IPS DF 6.9 (cell line): ENCODE data around the gene NOX1.

Experiments
- DNase-seq: peaks from one replicate; pipeline ENCODE4 v3.0.0-alpha.2; 2013; ENCODE audit warnings: low read depth, low spot score
- H3K27ac ChIP-seq: one replicate; pipeline ENCODE4 v1.5.1; 2013; ENCODE audit warnings: low read length, control low read depth
- H3K27me3 ChIP-seq: 2 replicates; pipeline ENCODE4 v1.6.1; 2013; ENCODE audit warnings: mild to moderate bottlenecking, low read length; ENCODE audit not compliant: control insufficient read depth, insufficient read depth
- H3K36me3 ChIP-seq: 2 replicates; pipeline ENCODE4 v1.6.1; 2013; ENCODE audit warnings: low read length; ENCODE audit not compliant: control insufficient read depth, insufficient read depth
- H3K4me1 ChIP-seq: 2 replicates; pipeline ENCODE4 v1.6.1; 2013; ENCODE audit warnings: low read length; ENCODE audit not compliant: control insufficient read depth, insufficient read depth
- H3K4me3 ChIP-seq: 2 replicates; pipeline ENCODE4 v1.5.1; 2013; ENCODE audit warnings: mild to moderate bottlenecking, low read length
- H3K9me3 ChIP-seq: 2 replicates; pipeline ENCODE4 v1.6.1; 2013; ENCODE audit warnings: low read length, inconsistent platforms; ENCODE audit not compliant: control insufficient read depth, insufficient read depth
- WGBS: extraction: QIAGEN DNeasy Blood & Tissue Kit; methylation state at CpG from one replicate; pipeline ENCODE4 v1.1.7; 2013; ENCODE audit warnings: mixed read lengths, missing lambda C conversion rate; ENCODE audit not compliant: insufficient read length, insufficient coverage; 5-methylcytosine and 5-hydroxymethylcytosine counted together

NOX1 gene

DNA sequence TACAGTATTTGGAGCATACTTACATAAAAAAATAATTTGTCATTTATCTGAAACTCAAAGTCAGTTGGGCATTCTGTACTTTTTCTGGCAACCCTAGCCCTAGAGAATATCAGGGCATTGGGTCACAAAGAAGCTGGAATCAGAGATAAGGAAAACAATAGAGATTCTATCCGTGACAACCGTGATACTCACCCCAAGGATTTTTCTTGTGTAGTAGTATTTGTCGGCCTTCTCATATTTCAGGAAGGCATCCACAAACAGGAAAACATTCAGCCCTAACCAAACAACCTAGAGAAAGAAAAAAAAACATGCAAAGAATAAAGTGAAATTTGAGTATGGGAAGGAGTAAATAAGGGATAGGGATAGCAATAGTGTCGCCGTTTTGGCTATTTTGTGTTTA, 3.6 kb downstream of the NOX1 start:
- Histone ChIP-seq H3K36me3 (no peaks in the 10 kb centered on the region), H3K9me3 (no peaks in the 10 kb centered on the region), H3K27me3 (no peaks in the 10 kb centered on the region), H3K27ac (no peak overlapping the region), H3K4me1 (no peaks in the 10 kb centered on the region), H3K4me3 (no peak overlapping the region)
- DNase-seq = no peak
- WGBS = 100% methylated on average over 2 of the region's 5 CpGs

DNA sequence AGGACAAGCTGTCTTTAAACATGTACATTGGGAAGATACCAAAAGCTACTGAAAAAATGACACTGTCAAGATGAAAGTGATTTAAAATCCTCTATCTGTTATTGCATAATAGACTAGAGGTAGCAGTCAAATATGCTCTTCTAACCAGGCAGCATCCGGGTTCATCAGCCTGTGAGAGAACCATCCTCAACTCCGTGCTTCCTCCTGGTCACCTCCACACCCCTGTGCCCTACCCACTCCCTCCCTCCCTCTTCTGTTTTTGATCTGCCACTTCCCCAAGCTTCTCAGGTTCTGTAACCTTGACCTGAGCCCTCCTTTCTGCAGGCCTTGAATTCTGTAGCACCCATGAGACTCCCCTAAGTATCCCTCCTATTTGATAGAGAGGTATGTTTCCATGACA, 5.9 kb downstream of the NOX1 start:
- DNase-seq = no peak
- no peaks in the 10 kb centered on the region for H3K4me1 ChIP-seq

DNA sequence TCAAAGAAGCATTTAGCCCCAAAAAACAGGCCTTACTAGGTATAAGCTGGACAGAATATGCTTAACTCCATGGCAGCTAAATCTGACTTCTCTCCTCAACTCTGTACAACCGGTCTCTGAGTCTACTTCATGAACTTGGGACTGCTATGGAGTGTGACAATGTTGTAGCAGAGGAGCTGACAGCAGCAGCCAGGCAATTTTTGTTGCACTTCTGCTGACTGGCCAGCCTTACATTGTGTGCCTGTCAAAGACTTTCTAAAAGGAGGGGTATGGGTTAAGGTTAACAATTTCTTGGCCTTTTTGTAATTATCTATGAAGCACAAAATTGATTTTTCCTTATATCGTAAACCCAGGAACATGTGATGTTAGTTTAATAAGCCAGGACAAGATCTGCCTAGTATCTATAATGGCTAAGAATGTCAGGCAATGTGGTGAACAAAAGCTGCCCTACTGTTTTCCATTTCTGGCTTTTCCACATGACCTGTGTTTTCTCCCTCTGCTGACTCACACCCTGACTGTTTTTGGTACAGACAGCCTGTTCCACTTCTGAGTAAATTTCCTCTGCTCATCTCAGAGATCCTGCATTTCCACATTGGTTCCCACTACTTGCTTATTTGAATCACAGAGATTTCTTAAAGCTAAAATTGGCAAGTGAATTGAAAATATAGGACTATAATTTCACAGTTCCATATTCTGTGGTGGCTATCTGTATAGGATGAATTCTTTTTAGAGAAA, 9.3 kb downstream of the NOX1 start:
- WGBS = no CpG with 5 or more reads among the region's 2 CpGs

More for the DNA sequence above, 5.9 kb downstream of the NOX1 start:
- Histone ChIP-seq H3K36me3 (no peaks in the 10 kb centered on the region), H3K27ac (no peak overlapping the region), H3K9me3 (no peaks in the 10 kb centered on the region), H3K27me3 (no peaks in the 10 kb centered on the region), H3K4me3 (no peak overlapping the region)
- no CpG with 5 or more reads among the region's 2 CpGs for WGBS

DNA sequence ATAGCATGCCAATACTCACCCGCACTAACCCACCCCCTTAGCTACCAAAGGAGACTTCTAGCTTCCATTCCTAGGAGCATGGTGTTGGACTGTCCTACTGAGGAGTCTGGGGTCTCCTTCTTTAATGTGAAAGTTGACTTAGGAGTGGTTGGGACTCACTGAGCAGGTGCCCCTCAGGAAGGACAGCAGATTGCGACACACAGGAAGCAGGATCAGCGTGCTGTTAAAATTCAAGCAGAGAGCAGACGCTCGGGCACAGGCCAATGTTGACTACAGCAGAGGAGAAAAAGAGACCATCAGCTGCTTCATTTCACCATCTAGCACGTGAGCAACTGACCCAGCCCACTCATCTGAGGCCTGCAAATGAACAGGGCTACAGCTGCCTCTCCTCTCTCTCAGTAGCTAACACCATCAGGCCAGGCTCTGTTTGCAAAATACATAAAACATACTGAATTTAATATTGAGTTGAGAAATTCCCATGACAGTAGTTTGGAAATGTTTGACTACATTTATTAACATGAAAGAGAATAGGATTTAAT, 10.8 kb downstream of the NOX1 start:
- no CpG with 5 or more reads among the region's 6 CpGs for WGBS
- no peak for DNase-seq

More for the DNA sequence above, 9.3 kb downstream of the NOX1 start:
- no peak for DNase-seq
- Histone ChIP-seq H3K9me3 (no peaks in the 10 kb centered on the region), H3K4me3 (no peak overlapping the region), H3K4me1 (no peaks in the 10 kb centered on the region), H3K27ac (no peak overlapping the region), H3K27me3 (no peaks in the 10 kb centered on the region), H3K36me3 (no peaks in the 10 kb centered on the region)

GRCh38 chrX:100852810-100853209, 21.3 kb downstream of the NOX1 start:
- Histone ChIP-seq H3K4me3 (no peak overlapping the region), H3K36me3 (no peaks in the 10 kb centered on the region), H3K27ac (no peak overlapping the region), H3K27me3 (no peaks in the 10 kb centered on the region), H3K9me3 (no peaks in the 10 kb centered on the region), H3K4me1 (no peaks in the 10 kb centered on the region)
- WGBS = no CpG with 5 or more reads among the region's 2 CpGs
- no peak for DNase-seq

More for the DNA sequence above, 10.8 kb downstream of the NOX1 start:
- Histone ChIP-seq H3K36me3 (no peaks in the 10 kb centered on the region), H3K27ac (no peak overlapping the region), H3K9me3 (no peaks in the 10 kb centered on the region), H3K27me3 (no peaks in the 10 kb centered on the region), H3K4me1 (no peaks in the 10 kb centered on the region), H3K4me3 (no peak overlapping the region)

DNA sequence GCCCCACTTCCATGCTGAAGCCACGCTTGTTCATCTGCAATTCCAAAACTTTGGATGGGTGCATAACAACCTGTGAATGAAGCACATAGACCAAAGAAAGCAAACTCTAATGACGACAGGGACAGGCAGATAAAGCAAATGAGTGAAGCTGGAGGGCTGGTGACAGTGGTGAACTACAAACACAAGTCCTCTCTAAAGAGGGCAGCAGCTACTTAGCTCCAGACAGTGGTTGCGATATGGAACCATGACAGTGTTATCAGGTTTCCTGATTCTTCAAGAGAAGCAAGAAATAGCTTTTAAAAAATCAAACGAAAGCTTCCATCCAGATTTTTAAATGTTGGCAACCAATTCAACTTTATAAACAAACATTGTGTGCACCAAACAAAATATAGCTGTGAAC, 23.8 kb downstream of the NOX1 start:
- no peak overlapping the region for H3K27ac ChIP-seq
- no CpG with 5 or more reads among the region's 4 CpGs for WGBS
- H3K27me3 ChIP-seq = no peaks in the 10 kb centered on the region
- no peaks in the 10 kb centered on the region for H3K4me1 ChIP-seq
- H3K4me3 ChIP-seq = no peak overlapping the region
- H3K9me3 ChIP-seq = no peaks in the 10 kb centered on the region
- no peak for DNase-seq
- H3K36me3 ChIP-seq = no peaks in the 10 kb centered on the region

- peaks cover 5% of the 10 kb centered on the region; the same call in 1 of the 2 replicates for H3K36me3 ChIP-seq
- WGBS = no CpG with 5 or more reads among the region's 9 CpGs
- H3K9me3 ChIP-seq = no peaks in the 10 kb centered on the region
- no peaks in the 10 kb centered on the region for H3K27me3 ChIP-seq
- DNase-seq = no peak
- no peaks in the 10 kb centered on the region for H3K4me1 ChIP-seq
- H3K27ac ChIP-seq = no peak overlapping the region
- H3K4me3 ChIP-seq = no peak overlapping the region
These were observed 42.8 kb downstream of the NOX1 start for GRCh38 chrX:100831219-100831946.

DNA sequence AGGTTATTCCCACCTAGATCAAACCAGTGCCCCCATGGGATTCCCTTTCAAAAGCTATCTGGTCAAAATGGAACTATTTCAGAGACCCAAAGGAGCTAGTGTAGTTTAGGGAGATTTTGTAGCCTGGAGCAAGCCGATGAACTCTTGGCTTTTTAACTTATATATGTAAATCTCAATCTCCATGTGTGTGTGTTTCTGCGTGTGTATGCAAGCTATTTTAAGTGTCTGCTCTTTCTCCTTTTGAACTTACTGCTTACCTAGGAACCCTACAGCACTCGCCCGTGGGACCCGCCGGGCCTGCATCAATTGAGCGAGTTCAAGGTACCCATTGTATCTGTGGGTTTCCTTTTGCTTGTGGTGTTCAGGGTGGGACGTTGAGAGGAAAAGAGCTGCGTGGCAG, 43.6 kb downstream of the NOX1 start:
- H3K27ac ChIP-seq = no peak overlapping the region
- no CpG with 5 or more reads among the region's 9 CpGs for WGBS
- no peaks in the 10 kb centered on the region for H3K9me3 ChIP-seq
- no peak for DNase-seq
- no peaks in the 10 kb centered on the region for H3K27me3 ChIP-seq
- peaks cover 5% of the 10 kb centered on the region; the same call in 1 of the 2 replicates for H3K36me3 ChIP-seq
- H3K4me3 ChIP-seq = no peak overlapping the region
- no peaks in the 10 kb centered on the region for H3K4me1 ChIP-seq

- no peak for DNase-seq
- Histone ChIP-seq H3K4me1 (no peaks in the 10 kb centered on the region), H3K9me3 (no peaks in the 10 kb centered on the region), H3K36me3 (peaks cover 5% of the 10 kb centered on the region; the same call in 1 of the 2 replicates), H3K27ac (no peak overlapping the region), H3K27me3 (no peaks in the 10 kb centered on the region), H3K4me3 (no peak overlapping the region)
- WGBS = no CpG with 5 or more reads among the region's 5 CpGs
These were observed 44.0 kb downstream of the NOX1 start for GRCh38 chrX:100830143-100830542.

- Histone ChIP-seq H3K27me3 (no peaks in the 10 kb centered on the region), H3K27ac (no peak overlapping the region), H3K36me3 (peaks cover 5% of the 10 kb centered on the region; the same call in 1 of the 2 replicates), H3K4me1 (no peaks in the 10 kb centered on the region), H3K4me3 (no peak overlapping the region), H3K9me3 (no peaks in the 10 kb centered on the region)
- WGBS = no CpG with 5 or more reads among the region's 2 CpGs
- DNase-seq = no peak
These were observed 44.4 kb downstream of the NOX1 start for GRCh38 chrX:100829730-100830129.
